HepG2 (cell line): ENCODE data around the gene TOMM22. TPM values are rescaled to one million over a fixed set of nuclear protein-coding genes. Genes with fewer than 3 reads are reported as not detected.

ENCODE experiments used
- HCFC1 ChIP-seq: fragments of 150-350 bp; IDR thresholded peaks from 2 replicates; pipeline ENCODE4 v1.6.1; 2014; ENCODE audit warnings: low read depth, low read length
- KAT7 ChIP-seq: IDR thresholded peaks from 2 replicates; pipeline ENCODE4 v1.6.1; 2018; ENCODE audit warnings: borderline replicate concordance, missing compliant biosample characterization
- MIXL1 ChIP-seq: IDR thresholded peaks from 2 replicates; pipeline ENCODE4 v1.6.1; 2016
- NFIC ChIP-seq: IDR thresholded peaks from 2 replicates; pipeline ENCODE4 v1.6.1; 2012; ENCODE audit warnings: mild to moderate bottlenecking, low read length, inconsistent platforms
- NONO ChIP-seq, 2 experiments: fragments of 450-650 bp in 1 of 2; sonication (generic) in 1 of 2; formaldehyde crosslinking in 1 of 2; IDR thresholded peaks in 1 of 2; conservative IDR thresholded peaks in 1 of 2; 2 replicates each; pipeline versions ENCODE4 v1.6.1 to v1.8.0; 2017 to 2022; ENCODE audit warnings: mild to moderate bottlenecking in 1 of 2, missing genetic modification reagents in 1 of 2, moderate library complexity in 1 of 2
- TRIM22 ChIP-seq: fragments of 450-650 bp; IDR thresholded peaks from 2 replicates; pipeline ENCODE4 v1.6.1; 2017
- ZFP36 ChIP-seq: fragments of 150-350 bp; IDR thresholded peaks from 2 replicates; pipeline ENCODE4 v1.6.1; 2018; ENCODE audit warnings: borderline replicate concordance, low read length, low read depth; ENCODE audit not compliant: partially characterized antibody
- ZKSCAN8 ChIP-seq: IDR thresholded peaks from 2 replicates; pipeline ENCODE4 v1.6.1; 2016; ENCODE audit warnings: borderline replicate concordance, missing genetic modification reagents, missing compliant biosample characterization
- ZNF296 ChIP-seq: sonication (generic); formaldehyde crosslinking; conservative IDR thresholded peaks from 2 replicates; pipeline ENCODE4 v1.5.0; 2020; ENCODE audit warnings: mild to moderate bottlenecking, missing genetic modification reagents
- ZNF335 ChIP-seq: sonication (generic); formaldehyde crosslinking; IDR thresholded peaks from 2 replicates; pipeline ENCODE4 v1.4.0; 2020; ENCODE audit warnings: missing genetic modification reagents
- ZNF343 ChIP-seq: sonication (generic); formaldehyde crosslinking; IDR thresholded peaks from 2 replicates; pipeline ENCODE4 v1.4.0; 2020; ENCODE audit warnings: mild to moderate bottlenecking, missing genetic modification reagents
- ZNF501 ChIP-seq: sonication (generic); formaldehyde crosslinking; IDR thresholded peaks from 2 replicates; pipeline ENCODE4 v1.5.1; 2020; ENCODE audit warnings: mild to moderate bottlenecking, moderate library complexity, missing genetic modification reagents
- ZNF513 ChIP-seq: sonication (generic); formaldehyde crosslinking; conservative IDR thresholded peaks from 2 replicates; pipeline ENCODE4 v1.5.0; 2020; ENCODE audit warnings: missing genetic modification reagents
- ZNF639 ChIP-seq: conservative IDR thresholded peaks from 2 replicates; pipeline ENCODE4 v1.6.1; 2018; ENCODE audit warnings: missing genetic modification reagents
- ZNF652 ChIP-seq: IDR thresholded peaks from 2 replicates; pipeline ENCODE4 v1.6.1; 2016; ENCODE audit warnings: low read depth, borderline replicate concordance
- ZNF713 ChIP-seq: sonication (generic); formaldehyde crosslinking; IDR thresholded peaks from 2 replicates; pipeline ENCODE4 v1.4.0; 2020; ENCODE audit warnings: mild to moderate bottlenecking, missing genetic modification reagents
- ZNF788 ChIP-seq: sonication (generic); formaldehyde crosslinking; IDR thresholded peaks from 2 replicates; pipeline ENCODE4 v1.5.0; 2020; ENCODE audit warnings: mild to moderate bottlenecking, missing genetic modification reagents, borderline replicate concordance
- polyA plus RNA-seq, 8 experiments: library from polyadenylated mRNA; depleted of rRNA in 3 of 8; stranded (reverse) in 7 of 8; unstranded in 1 of 8; fragments of >200 nt; fragmentation: Illumina TruSeq in 4 of 8; extraction: Trizol in 4 of 8; gene quantifications; 2 replicates each; pipeline versions ENCODE4 v1.2.1 to v1.2.3, GENCODE V29; 2011 to 2016; ENCODE audit warnings: low read depth in 4 of 8, missing spikeins in 1 of 8, mixed read lengths in 1 of 8; ENCODE audit not compliant: insufficient read depth in 1 of 8
- total RNA-seq, 5 experiments: library from RNA; depleted of rRNA; stranded (reverse); fragments of >200 nt; fragmentation: Illumina TruSeq; extraction: Trizol; gene quantifications; 2 replicates each; pipeline ENCODE4 v1.2.3, GENCODE V29; 2016; ENCODE audit warnings: low read depth in 1 of 5

TOMM22 gene
- total and polyA plus RNA-seq, 2 of the 13 experiments (the other 11 are each of a cell fraction or from before 2014, with no cell fraction given) = 46.9 to 118 TPM

GRCh38 chr22:38705235-38706100 lies 23.7 kb downstream of the TOMM22 start, which contains the start of gene GTPBP1 (continued):
- TF ChIP-seq ZNF343 (CRISPR knock-in tag) (no peak), ZNF513 (CRISPR knock-in tag) (no peak), HCFC1 (no peak), ZNF652 (CRISPR knock-in tag) (no peak), KAT7 (CRISPR knock-in tag) (no peak), NONO (IDR thresholded peaks at IDR 0.05) (no peak), NONO (CRISPR knock-in tag; conservative IDR thresholded peaks at IDR 0.05) (no peak), ZKSCAN8 (CRISPR knock-in tag) (no peak), NFIC (no peak), ZFP36 (no peak), MIXL1 (CRISPR knock-in tag) (peak; percentile 71; the same call in 1 of the 2 replicates), ZNF713 (CRISPR knock-in tag) (no peak), ZNF788 (CRISPR knock-in tag) (no peak), TRIM22 (no peak), ZNF296 (CRISPR knock-in tag) (no peak), ZNF335 (CRISPR knock-in tag) (no peak; the same call in 1 of the 2 replicates), ZNF501 (CRISPR knock-in tag) (peak; percentile 75), ZNF639 (CRISPR knock-in tag) (no peak)
- TF ChIP-seq, all 625 proteins: peak for 137
